ENCODE measurements around the gene PGM5. TPM values are rescaled to one million over a fixed set of nuclear protein-coding genes. Genes with fewer than 3 reads are reported as not detected.

Gene PGM5
- total and polyA plus RNA-seq, 8 donors = 12.7 to 61.3 (median 52.0) TPM

DNA sequence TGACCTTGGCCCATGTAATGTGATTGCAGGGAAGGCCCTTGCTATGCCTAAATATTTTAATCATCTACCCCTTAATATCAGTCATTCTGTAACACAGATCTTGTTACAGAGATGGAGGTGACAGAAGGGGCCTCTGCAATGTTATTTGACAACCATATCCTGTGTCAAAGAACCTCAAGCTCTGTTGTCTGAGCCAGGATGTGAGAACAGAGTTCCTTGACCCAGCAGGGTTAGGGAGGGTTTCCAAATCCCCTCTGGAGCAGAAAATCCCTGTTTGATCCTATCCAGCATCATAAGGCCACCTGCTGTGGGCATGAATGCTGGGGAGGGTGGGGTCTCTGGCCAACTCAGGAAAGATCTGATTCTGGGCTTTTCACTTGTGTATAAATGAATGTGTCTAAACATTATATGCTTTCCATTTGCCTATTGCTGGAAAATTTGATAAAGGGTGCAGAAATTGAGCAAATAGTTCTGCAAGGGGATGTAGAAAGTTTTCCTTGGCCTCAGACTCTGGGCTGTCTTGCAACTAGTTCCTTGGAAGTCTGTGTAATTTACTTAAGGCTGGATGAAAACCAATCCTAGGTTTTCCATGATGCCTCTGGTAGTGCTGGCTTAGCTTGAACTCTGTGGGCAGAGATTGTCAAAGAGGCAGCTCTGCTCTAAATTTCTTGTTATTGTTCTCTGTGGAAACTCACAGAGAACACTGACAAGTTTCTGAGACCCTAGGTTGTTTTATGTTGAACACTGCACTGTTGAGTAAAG is 71.0 kb downstream of the PGM5 start:
- H3K9me3 ChIP-seq = peaks cover 0 to 2% of the 10 kb centered on the region in 2 donors
- H3K36me3 ChIP-seq = no peaks in the 10 kb centered on the region
- no peak for ATAC-seq
- no peaks in the 10 kb centered on the region for H3K4me1 ChIP-seq
- no peak for DNase-seq
- H3K4me3 ChIP-seq = no peak overlapping the region
- no peak overlapping the region for H3K27ac ChIP-seq
- H3K27me3 ChIP-seq = no peaks in the 10 kb centered on the region
- intact Hi-C loops (cut with DNase I) = no loop called here
- TF ChIP-seq, protein P1, sequence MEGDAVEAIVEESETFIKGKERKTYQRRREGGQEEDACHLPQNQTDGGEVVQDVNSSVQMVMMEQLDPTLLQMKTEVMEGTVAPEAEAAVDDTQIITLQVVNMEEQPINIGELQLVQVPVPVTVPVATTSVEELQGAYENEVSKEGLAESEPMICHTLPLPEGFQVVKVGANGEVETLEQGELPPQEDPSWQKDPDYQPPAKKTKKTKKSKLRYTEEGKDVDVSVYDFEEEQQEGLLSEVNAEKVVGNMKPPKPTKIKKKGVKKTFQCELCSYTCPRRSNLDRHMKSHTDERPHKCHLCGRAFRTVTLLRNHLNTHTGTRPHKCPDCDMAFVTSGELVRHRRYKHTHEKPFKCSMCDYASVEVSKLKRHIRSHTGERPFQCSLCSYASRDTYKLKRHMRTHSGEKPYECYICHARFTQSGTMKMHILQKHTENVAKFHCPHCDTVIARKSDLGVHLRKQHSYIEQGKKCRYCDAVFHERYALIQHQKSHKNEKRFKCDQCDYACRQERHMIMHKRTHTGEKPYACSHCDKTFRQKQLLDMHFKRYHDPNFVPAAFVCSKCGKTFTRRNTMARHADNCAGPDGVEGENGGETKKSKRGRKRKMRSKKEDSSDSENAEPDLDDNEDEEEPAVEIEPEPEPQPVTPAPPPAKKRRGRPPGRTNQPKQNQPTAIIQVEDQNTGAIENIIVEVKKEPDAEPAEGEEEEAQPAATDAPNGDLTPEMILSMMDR (IDR thresholded peaks at IDR 0.05) = no peak

DNA sequence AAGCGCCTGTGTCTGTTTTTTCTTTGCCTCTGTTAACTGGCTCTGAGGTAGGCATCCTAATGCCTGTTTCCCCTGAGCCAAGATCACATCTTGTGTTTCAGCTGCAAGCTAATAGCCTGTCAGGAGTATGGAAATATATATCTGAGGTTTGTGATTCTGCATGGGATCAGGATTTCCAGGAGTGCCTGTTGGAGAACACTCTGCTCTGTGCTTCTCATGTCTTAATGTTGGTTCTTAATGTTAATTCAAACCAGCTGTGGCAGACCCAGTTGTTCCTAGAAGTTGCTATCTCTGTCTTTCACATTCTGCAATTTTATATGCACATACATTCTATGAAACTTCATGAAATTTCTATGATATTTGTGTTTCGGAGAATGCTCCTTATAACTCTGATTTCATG is 72.1 kb downstream of the PGM5 start:
- Histone ChIP-seq H3K27ac (no peak overlapping the region), H3K4me1 (no peaks in the 10 kb centered on the region), H3K4me3 (no peak overlapping the region), H3K9me3 (no peaks in the 10 kb centered on the region), H3K36me3 (no peaks in the 10 kb centered on the region), H3K27me3 (no peaks in the 10 kb centered on the region)
- DNase-seq (no peak), ATAC-seq (no peak)
- intact Hi-C loops (cut with DNase I) = no loop called here
- TF ChIP-seq, protein P1 (IDR thresholded peaks at IDR 0.05) = no peak

DNA sequence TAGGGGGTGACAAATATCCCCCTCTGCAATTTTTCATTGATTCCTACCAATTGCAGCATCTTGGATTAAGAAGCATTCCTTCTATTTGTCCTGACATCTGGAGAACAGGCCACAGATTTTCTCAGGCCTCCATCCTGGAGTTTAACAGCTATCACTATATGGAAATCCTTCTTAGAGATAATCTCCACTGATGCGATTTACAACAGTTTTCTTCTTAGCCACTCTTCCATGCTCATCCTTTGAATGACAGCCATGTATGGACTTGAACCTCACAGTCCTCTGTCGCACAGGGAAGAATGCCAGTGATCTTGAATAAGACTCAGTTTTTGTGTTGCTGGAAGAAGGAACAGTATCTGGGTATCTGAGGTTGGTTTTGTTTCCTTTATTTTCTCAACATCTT is 73.2 kb downstream of the PGM5 start:
- H3K4me1 ChIP-seq = no peaks in the 10 kb centered on the region
- ATAC-seq (no peak), DNase-seq (no peak)
- no peak overlapping the region for H3K4me3 ChIP-seq
- TF ChIP-seq, protein P1 (IDR thresholded peaks at IDR 0.05) = no peak
- intact Hi-C loops (cut with DNase I) = no loop called here
- no peaks in the 10 kb centered on the region for H3K27me3 ChIP-seq
- no peaks in the 10 kb centered on the region for H3K36me3 ChIP-seq
- H3K27ac ChIP-seq = no peak overlapping the region
- H3K9me3 ChIP-seq = no peaks in the 10 kb centered on the region

DNA sequence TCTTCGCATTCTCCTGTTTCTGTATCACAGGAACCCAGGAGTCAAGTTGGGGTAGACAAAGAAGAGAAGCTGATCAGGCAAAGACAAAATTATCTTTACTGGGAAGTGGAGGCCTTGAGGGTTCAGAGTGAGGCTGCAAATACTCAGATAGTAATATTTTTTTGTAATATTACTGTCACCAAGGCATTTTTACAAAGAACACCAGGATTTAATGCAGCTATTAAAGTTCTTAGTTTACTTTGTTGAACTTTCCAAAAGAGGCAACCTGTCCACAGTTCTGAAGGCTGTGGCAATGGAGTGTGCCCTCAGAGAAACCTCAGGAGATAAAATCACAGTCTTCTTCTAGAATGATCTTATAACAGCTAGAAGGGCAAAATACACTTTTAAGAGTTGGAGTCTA is 74.9 kb downstream of the PGM5 start:
- no peak overlapping the region for H3K27ac ChIP-seq
- no peaks in the 10 kb centered on the region for H3K4me1 ChIP-seq

DNA sequence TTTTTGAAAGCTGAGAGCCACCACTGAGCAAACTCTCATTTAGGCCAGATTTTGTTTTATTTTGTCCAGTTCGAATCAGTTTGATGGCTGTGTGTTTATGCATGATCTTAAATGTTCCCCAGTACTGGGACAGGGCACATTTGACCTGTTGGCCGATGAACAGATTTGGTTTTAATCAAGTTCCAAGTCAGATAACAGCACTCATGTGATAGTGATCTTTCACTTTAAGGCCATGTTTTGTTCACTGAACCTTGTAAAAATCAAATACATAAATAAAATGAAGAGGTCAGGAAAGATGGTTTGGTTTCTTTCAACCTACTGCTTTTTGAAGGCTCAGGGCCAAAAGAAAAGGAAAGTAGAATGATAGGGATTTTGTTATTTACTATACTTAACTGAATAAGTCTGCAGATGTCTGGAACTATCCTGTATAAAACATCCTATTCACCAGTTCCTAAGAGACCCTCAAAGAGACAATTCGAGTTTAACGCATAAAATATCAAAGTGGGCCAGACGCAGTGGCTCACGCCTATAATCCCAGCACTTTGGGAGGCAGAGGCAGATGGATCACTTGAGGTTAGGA is 77.2 kb downstream of the PGM5 start:
- H3K27me3 ChIP-seq = no peaks in the 10 kb centered on the region
- ATAC-seq = no peak
- no peak overlapping the region for H3K4me3 ChIP-seq
- no peak overlapping the region for H3K27ac ChIP-seq
- no peaks in the 10 kb centered on the region for H3K9me3 ChIP-seq
- intact Hi-C loops (cut with DNase I) = no loop called here
- TF ChIP-seq, protein P1 (IDR thresholded peaks at IDR 0.05) = no peak
- no peaks in the 10 kb centered on the region for H3K36me3 ChIP-seq
- no peaks in the 10 kb centered on the region for H3K4me1 ChIP-seq
- no peak for DNase-seq

More for the DNA sequence above, 74.9 kb downstream of the PGM5 start:
- Histone ChIP-seq H3K9me3 (no peaks in the 10 kb centered on the region), H3K4me3 (no peak overlapping the region), H3K27me3 (no peaks in the 10 kb centered on the region), H3K36me3 (no peaks in the 10 kb centered on the region)
- DNase-seq (no peak), ATAC-seq (no peak)
- intact Hi-C loops (cut with DNase I) = no loop called here
- TF ChIP-seq, protein P1 (IDR thresholded peaks at IDR 0.05) = no peak

Measured in left lung (tissue), 10 donors.